ENCODE data around the gene SPRY4. TPM values are rescaled to one million over a fixed set of nuclear protein-coding genes. Genes with fewer than 3 reads are reported as not detected.
A peak's percentile ranks its signal among the peaks of the same experiment; 100 is the strongest.

The SPRY4 gene
- total and polyA plus RNA-seq, 2 of the 13 experiments (the other 11 are each of a cell fraction or from before 2014, with no cell fraction given), result 8.9 to 17.8 TPM

GRCh38 chr5:142360607-142361120 is 35.8 kb upstream of the SPRY4 start (continued):
- TF ChIP-seq ZNF18 (CRISPR knock-in tag; IDR thresholded peaks at IDR 0.05; ENCODE audit: insufficient replicate concordance) (peak; percentile 61), ZNF792 (CRISPR knock-in tag; IDR thresholded peaks at IDR 0.05) (peak; percentile 72; the same call in 1 of the 2 replicates), FOXP1 (IDR thresholded peaks at IDR 0.05) (no peak), FOXP1 (CRISPR knock-in tag; IDR thresholded peaks at IDR 0.05) (peak; percentile 71), KAT2B (IDR thresholded peaks at IDR 0.05; ENCODE audit: borderline replicate concordance, low read depth, low read length) (peak; percentile 84), SSRP1 (CRISPR knock-in tag; IDR thresholded peaks at IDR 0.05) (no peak), ATAD3A (CRISPR knock-in tag; IDR thresholded peaks at IDR 0.05) (no peak), FOSL1 (CRISPR knock-in tag; IDR thresholded peaks at IDR 0.05; ENCODE audit: borderline replicate concordance) (peak; percentile 65; the same call in 1 of the 2 replicates), ZNF746 (CRISPR knock-in tag; IDR thresholded peaks at IDR 0.05) (peak; percentile 85; the same call in 1 of the 2 replicates), CBX5 (CRISPR knock-in tag; IDR thresholded peaks at IDR 0.05; ENCODE audit: borderline replicate concordance) (peak; percentile 97), BORCS8-MEF2B (CRISPR knock-in tag; IDR thresholded peaks at IDR 0.05) (peak; percentile 34; the same call in 1 of the 2 replicates), ZNF264 (CRISPR knock-in tag; IDR thresholded peaks at IDR 0.05) (peak; percentile 38; the same call in 1 of the 2 replicates), RAD21 (CRISPR knock-in tag; IDR thresholded peaks at IDR 0.05) (0 out of 2 replicates have a peak, but pooled peaks have one; percentile 16), KAT8 (CRISPR knock-in tag; IDR thresholded peaks at IDR 0.05) (peak; percentile 49; the same call in 1 of the 2 replicates), SNAPC5 (CRISPR knock-in tag; IDR thresholded peaks at IDR 0.05; ENCODE audit: borderline replicate concordance) (no peak), MED8 (CRISPR knock-in tag; IDR thresholded peaks at IDR 0.05; ENCODE audit: insufficient replicate concordance) (peak; percentile 33), STAT5B (CRISPR knock-in tag; IDR thresholded peaks at IDR 0.05) (no peak), RBAK (CRISPR knock-in tag; IDR thresholded peaks at IDR 0.05) (peak; percentile 68; the same call in 1 of the 2 replicates), ZFP36L2 (CRISPR knock-in tag; IDR thresholded peaks at IDR 0.05) (no peak), ZNF703 (CRISPR knock-in tag; IDR thresholded peaks at IDR 0.05; ENCODE audit: borderline replicate concordance) (no peak), ESRRA (CRISPR knock-in tag; IDR thresholded peaks at IDR 0.05; ENCODE audit: low read depth) (peak; percentile 86)
- TF ChIP-seq, protein P1, sequence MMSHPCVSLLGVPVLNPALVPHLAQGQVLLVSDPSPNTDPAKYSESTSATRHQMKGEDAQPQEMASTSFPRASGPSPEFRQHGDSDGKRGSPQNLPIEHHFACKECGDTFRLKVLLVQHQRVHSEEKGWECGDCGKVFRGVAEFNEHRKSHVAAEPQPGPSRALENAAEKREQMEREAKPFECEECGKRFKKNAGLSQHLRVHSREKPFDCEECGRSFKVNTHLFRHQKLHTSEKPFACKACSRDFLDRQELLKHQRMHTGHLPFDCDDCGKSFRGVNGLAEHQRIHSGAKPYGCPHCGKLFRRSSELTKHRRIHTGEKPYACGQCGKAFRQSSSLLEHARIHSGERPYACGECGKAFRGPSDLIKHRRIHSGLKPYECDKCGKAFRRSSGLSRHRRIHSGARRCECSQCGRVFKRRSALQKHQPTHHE (CRISPR knock-in tag; IDR thresholded peaks at IDR 0.05; ENCODE audit: borderline replicate concordance), result no peak
- TF ChIP-seq, protein P2, sequence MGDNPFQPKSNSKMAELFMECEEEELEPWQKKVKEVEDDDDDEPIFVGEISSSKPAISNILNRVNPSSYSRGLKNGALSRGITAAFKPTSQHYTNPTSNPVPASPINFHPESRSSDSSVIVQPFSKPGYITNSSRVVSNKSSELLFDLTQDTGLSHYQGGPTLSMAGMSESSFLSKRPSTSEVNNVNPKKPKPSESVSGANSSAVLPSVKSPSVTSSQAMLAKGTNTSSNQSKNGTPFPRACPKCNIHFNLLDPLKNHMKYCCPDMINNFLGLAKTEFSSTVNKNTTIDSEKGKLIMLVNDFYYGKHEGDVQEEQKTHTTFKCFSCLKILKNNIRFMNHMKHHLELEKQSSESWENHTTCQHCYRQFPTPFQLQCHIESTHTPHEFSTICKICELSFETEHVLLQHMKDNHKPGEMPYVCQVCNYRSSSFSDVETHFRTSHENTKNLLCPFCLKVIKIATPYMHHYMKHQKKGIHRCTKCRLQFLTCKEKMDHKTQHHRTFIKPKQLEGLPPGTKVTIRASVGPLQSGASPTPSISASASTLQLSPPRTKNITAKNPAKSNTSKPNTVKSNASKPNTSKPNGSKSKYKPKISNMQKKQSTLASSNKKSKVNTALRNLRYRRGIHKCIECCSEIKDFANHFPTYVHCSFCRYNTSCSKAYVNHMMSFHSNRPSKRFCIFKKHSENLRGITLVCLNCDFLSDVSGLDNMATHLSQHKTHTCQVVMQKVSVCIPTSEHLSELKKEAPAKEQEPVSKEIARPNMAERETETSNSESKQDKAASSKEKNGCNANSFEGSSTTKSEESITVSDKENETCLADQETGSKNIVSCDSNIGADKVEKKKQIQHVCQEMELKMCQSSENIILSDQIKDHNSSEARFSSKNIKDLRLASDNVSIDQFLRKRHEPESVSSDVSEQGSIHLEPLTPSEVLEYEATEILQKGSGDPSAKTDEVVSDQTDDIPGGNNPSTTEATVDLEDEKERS (CRISPR knock-in tag; IDR thresholded peaks at IDR 0.05), result peak; percentile 82; the same call in 1 of the 2 replicates
- TF ChIP-seq, protein P3, sequence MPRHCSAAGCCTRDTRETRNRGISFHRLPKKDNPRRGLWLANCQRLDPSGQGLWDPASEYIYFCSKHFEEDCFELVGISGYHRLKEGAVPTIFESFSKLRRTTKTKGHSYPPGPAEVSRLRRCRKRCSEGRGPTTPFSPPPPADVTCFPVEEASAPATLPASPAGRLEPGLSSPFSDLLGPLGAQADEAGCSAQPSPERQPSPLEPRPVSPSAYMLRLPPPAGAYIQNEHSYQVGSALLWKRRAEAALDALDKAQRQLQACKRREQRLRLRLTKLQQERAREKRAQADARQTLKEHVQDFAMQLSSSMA (CRISPR knock-in tag; IDR thresholded peaks at IDR 0.05), result no peak

All from HepG2 (cell line).